Measurements from ENCODE around the gene TRIM39.

DNA sequence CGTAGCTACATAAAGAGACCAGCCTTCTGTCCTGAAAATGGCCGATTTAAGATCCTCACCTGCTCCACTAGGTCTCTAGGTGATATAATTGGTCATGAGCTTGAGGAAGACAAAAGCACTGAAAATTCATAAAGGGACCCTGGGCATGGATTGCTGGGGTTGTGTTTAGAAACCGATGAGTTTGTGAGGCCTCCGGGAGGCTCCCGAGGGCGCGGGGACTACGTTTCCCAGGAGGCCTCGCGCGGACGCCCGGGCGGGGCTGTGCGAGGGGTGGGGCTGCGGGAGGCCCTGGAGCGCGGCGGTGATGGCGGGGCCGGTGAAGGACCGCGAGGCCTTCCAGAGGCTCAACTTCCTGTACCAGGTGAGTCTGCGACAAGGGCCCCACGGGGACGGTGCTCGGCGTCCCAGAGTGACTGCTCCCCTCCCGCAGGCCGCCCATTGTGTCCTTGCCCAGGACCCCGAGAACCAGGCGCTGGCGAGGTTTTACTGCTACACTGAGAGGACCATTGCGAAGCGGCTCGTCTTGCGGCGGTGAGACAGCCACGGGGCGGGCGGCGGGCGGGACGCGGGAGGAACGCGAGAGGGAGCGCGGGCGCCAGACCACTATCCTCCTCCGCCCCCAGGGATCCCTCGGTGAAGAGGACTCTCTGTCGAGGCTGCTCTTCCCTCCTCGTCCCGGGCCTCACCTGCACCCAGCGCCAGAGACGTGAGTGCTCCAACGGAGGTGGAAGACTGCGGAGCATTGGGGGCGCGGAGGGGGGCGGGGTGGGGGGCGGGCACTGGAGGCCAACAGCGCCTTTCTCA lies 18.3 kb downstream of the TRIM39 start, which contains the start of gene RPP21:
- TF ChIP-seq, protein P1, sequence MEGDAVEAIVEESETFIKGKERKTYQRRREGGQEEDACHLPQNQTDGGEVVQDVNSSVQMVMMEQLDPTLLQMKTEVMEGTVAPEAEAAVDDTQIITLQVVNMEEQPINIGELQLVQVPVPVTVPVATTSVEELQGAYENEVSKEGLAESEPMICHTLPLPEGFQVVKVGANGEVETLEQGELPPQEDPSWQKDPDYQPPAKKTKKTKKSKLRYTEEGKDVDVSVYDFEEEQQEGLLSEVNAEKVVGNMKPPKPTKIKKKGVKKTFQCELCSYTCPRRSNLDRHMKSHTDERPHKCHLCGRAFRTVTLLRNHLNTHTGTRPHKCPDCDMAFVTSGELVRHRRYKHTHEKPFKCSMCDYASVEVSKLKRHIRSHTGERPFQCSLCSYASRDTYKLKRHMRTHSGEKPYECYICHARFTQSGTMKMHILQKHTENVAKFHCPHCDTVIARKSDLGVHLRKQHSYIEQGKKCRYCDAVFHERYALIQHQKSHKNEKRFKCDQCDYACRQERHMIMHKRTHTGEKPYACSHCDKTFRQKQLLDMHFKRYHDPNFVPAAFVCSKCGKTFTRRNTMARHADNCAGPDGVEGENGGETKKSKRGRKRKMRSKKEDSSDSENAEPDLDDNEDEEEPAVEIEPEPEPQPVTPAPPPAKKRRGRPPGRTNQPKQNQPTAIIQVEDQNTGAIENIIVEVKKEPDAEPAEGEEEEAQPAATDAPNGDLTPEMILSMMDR (IDR thresholded peaks at IDR 0.05): no peak
- peak in 3 of 4 donors; percentile 45 to 90 (median 71) for TF ChIP-seq POLR2A (IDR thresholded peaks at IDR 0.05)
- peak; percentile 61 to 86 for TF ChIP-seq POLR2AphosphoS5 (IDR thresholded peaks at IDR 0.05)
